Dedifferentiated amniotic fluid mesenchymal stem cell (primary cell): ENCODE data around the gene PIH1D1.
"Not testable (repeated sequence)": the region's sequence is repeated elsewhere in the genome, so short reads cannot be mapped to it uniquely, and the experiment has no call there.

Experiments used
- DNase-seq: peaks from one replicate; pipeline ENCODE4 v3.0.0-alpha.2; 2016; ENCODE audit errors: extremely low spot score

Gene PIH1D1

DNA sequence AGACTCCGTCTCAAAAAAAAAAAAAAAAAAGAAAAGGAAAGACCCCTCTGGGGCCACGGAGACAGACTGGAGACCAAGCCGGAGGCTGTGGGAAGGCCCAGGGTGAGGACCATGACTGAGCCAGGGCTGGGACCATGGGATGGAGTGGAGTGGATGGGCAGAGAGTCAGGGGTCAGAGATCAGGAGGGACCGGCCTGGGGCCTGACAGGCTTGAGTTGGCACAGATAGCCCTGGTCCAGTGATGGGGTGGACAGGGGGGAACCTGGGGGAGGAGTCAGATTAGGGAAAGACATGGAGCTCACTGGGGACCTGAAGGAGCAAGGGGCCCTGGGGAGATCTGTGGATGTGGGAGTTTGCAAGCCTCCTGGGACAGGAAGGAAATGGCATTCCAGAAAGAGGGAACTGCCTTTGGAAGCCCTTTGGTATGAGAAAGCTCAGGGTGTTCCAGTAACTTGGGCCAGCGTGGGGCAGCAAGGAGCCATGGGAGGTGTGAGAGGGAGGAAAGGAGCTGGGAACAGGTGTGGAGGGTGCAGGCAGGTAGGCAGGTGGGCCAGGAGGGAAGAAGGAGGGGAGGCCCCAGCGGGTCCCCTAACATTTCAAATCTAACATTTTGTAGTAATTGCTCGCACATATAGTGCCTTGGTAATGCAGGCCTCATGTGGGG, 29.5 kb upstream of the PIH1D1 start:
- DNase-seq, result no peak

DNA sequence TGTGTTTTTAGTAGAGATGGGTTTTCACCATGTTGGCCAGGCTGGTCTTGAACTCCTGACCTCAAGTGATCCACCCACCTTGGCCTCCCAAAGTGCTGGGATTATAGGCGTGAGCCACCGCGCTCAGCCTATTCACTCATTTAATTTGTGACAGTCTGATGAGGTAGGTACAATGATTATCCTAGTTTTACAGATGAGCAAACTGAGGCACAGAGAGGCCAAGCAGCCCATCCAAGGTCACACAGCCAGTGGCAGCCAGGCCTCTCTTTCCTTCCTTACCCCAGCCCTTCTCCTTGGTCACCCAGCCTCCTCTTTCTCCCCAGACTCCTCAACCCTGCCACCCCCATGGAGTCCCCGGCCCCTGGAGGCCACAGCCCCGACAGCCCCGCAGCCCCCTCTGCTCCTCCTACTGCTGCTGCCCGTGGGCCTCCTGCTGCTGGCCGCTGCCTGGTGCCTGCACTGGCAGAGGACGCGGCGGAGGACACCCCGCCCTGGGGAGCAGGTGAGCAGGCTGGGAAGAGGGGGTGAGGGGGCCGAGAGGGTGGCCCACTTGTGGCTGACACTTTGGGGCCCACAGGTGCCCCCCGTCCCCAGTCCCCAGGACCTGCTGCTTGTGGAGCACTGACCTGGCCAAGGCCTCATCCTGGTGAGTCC, 28.5 kb upstream of the PIH1D1 start:
- no peak for DNase-seq

DNA sequence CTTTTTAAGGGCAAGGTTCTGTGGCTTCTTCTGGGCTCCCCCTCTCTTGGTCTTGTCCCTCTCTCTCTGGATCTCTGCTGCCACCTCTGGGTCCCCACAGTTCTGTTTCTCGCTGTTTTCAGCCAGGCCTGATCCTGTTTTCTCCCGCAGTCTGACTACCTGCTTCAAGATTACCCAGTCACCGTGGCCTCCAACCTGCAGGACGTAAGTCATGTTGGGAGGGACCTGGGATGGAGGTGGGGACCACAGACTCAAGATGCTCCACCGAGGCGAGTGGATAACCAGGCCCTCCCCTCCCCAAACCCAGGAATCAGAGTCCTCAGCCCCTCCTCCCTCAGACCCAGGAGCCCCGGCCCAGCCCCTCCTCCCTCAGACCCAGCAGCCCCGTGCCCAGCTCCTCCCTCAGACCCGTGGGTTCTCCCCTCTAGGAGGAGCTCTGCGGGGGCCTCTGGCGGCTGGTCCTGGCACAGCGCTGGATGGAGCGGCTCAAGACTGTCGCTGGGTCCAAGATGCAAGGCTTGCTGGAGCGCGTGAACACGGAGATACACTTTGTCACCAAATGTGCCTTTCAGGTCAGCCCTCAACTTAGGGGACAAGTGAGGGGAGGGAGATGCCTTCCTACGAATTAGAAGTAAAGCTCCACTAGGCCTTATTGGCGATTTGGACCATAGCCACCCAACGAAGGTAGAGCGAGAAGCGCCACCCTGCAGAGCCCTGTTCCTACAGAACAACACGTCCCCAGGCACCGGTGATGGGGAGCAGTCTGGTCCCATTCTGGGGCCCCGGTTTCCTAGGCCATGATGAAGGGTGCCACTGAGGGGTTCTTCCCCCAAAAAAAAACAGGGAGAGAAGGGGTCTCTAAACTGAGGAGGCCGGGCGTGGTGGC, 24.6 kb upstream of the PIH1D1 start:
- no peak for DNase-seq

DNA sequence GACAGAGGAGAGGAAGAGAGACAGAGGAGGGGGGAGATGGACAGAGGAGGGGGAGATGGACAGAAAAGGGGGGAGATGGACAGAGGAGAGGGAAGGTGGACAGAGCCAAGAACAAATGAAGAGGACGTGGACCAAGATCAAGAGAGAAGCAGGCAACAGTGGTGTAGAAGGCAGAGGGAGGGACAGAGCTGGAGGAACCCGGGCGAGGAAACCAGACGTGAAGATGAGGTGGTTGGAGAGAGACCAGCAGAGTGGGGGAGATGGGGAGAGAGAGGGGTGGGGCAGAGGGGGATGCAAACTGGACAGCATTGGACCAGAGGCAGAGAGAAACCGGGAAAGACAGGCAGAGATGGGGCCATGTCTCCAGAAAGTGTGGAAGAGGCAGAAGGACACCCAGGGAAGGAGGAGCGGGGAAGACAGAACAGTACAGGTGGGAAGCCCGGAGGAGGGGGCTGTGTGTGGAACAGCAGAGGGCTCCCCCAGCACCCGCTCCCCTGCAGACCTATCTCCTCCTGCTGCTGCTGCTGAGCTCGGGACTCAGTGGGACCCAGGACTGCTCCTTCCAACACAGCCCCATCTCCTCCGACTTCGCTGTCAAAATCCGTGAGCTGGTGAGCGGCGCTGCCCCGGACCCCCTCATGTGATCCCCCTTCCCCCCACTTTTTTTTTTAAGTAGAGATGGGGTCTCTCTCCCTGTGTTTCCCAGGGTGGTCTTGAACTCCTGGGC, 23.7 kb upstream of the PIH1D1 start:
- no peak for DNase-seq

DNA sequence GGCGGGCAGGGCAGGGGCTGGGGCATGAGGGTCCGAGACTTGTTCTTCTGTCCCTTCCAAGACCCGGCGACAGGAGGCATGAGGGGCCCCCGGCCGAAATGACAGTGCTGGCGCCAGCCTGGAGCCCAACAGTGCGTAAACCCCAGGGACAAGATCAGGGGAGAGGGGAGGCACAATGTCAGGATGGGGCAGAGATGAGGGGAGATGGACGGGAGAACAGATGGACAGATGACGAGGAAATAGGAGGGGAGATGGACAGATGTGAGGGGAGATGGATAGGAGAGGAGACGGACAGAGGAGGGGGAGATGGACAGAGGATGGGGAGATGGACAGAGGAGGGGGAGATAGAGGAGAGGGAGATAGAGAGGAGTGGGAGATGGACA, 22.9 kb upstream of the PIH1D1 start:
- DNase-seq, result no peak

DNA sequence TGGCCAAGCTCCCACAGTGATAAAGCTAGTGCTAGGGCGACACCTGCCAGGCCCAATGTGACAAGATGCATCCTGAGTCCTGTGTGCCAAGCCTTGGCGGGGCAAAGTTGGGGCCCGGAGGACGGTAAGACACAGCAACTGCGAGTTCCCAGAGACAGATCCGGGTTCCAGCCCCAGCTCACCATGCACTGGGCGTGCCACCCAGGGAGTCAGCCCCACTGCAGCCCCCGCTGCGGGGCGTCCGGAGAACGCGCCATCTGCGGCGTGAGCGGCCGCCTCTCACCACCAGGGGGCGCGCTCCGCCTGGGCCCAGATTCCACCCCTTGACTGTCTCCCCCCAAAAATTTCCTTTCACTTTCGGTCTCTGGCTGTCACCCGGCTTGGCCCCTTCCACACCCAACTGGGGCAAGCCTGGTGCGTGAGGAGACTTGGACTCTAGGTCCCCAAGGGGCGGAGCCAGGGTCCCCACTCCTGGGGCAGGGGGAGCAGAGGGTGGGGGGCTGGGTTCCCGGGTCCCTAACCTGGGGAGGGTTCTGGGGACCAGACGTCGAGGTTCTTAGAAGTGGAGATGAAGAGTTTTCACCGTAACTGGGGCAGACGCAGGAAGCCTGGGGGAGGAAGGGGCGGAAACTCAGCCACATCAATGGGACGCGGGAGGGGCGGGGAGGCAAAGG, 22.4 kb upstream of the PIH1D1 start, which contains the start of gene FLT3LG:
Gene FLT3LG, plus strand, starts transcription at position 348 of the 674 bp plus-strand sequence. CDS start 425 bp downstream, outside the sequence.
- peak; percentile 82 for DNase-seq

DNA sequence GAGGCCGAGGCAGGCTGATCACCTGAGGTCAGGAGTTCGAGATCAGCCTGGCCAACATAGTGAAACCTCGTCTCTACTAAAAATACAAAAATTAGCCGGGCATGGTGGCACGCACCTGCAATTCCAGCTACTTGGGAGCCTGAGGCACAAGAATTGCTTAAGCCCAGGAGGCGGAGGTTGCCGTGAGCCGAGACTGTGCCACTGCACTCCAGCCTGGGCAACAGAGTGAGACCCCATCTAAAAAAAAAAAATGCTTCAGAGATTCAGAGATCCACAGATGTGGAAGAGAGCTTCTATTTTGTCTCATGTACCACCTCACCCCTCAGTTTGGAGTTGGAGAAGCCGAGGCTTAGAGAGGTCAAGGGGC, 21.9 kb upstream of the PIH1D1 start:
- not testable (repeated sequence) for DNase-seq

DNA sequence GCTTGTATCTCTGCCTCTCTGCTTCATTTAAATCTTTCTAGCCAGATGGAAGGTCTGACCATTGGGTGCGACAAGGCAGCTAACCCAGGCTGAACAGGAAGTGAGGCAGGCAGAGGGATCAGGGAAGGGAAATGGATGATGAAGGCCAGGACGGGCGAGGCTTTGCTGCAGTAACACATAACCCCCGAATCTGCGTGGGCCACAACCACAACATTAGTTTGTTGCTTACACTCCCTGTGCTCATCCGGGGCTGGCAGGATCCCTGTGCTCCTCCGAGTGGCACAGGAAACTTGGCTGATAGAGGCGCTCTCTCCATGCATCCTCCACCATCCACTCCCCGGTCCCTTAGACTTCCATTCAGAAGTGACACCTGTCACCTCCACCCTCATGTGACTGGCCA, 21.3 kb upstream of the PIH1D1 start:
- DNase-seq, result no peak

DNA sequence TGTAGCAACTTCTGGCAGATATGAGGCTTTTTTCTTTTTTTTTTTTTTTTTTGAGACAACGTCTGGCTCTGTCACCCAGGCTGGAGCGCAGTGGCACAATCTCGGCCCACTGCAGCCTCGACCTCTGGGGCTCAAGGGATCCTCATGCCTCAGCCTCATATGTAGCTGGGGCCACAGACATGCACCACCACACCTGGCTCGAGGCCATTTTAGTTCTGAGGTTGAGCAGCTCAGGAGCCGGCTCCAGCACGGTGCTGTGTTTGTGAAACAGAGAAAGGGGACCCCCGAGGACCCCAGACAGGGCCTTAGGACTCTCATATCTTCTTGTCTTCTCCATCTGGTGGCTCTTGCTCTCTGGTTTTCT, 19.0 kb upstream of the PIH1D1 start:
- DNase-seq, result no peak

DNA sequence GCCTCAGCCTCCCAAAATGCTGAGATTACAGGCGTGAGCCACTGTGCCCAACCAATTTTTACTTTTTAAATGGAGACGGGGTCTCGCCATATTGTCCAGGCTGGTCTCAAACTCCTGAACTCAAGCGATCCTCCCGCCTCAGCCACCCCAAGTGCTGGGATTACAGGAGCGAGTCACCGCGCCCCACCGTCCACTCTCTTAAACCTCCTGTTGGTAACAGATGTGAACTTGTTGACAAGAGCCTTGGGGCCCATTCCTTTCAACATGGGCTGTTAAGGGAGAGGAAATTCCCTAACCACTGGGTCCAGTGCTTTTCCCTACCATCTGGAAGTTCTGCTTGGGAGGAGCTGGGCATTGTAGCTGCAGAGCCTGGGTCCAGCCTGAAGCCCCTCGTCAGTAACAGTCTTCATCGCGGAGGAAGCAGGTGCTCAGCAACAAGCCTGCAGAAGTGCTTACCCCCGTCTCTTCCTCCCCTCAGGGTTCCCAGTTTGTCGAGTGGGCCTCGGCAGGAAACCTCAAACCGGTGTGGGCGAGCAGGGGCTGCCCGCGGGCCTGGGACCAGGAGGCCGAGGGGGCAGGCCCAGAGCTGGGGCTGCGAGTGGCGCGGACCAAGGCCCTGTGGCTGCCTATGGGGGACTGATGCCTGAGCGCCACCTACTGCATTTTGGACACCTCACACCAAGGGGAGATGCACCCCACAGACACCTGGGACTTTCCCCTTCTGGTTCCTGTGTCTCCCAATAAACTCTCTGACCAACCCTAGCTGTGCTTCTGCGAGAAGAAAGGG, 18.4 kb upstream of the PIH1D1 start:
- DNase-seq, result no peak

DNA sequence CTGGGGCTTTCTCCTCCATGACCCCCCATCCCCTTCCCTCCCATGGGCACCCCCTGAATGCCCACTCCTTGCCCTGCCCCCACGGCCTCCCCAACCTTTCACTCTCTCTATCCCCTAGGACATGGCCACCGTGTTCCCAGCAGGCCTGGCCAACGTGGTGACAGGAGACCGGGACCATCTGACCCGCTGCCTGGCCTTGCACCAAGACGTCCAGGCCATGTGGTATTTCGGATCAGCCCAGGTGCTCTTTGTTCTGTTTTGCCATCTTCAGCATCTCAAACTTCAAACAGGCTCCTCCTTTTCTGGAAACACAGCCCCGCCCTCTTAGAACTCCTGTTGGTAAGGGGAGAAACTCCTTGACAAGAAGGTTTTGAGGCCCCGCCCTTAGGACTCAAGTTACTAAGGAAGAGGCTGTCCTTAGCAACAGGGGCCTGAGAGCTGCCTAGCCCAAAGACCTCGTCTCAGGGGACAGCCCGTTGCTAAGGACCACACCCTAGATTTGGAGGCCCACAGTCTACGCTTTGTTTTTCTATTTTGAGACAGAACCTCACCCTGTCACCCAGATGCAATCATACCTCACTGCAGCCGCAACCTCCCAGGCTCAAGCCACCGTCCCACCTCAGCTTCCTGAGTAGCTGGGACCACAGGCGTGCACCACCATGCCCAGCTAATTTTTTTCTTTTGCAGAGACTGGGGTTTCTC, 17.3 kb upstream of the PIH1D1 start:
- peak; percentile 89 for DNase-seq

DNA sequence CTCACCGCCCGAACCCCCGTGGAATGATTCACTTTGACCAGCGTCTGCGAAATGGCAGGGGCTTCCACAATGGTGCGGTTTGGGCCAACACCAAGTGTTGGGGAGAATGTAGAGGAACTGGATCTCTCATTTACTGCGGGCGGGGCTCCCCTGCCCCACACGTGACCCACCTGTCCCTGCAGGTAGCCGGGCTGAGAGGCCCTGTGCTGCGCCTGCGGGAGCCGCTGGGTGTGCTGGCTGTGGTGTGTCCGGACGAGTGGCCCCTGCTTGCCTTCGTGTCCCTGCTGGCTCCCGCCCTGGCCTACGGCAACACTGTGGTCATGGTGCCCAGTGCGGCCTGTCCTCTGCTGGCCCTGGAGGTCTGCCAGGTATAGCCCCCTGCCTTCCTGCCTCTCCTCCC, 16.6 kb upstream of the PIH1D1 start:
- no peak for DNase-seq

DNA sequence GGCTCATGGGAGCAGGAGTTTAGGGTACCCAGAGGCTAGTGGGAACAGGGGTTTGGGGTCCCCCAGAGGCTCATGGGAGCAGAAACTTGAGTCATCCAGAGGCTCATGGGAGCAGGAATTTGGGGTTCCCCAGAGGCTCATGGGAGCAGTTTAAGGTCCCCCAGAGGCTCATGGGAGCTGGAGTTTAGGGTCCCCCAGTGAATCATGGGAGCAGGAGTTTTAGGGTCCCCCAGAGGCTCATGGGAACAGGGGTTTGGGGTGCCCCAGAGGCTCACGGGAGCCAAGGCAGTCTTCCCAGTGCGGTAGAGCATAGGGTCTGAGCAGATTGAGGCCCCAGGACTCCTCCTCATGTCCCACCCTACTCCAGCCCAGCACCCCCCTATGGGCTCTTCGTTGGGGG, 13.8 kb upstream of the PIH1D1 start:
- no peak for DNase-seq

DNA sequence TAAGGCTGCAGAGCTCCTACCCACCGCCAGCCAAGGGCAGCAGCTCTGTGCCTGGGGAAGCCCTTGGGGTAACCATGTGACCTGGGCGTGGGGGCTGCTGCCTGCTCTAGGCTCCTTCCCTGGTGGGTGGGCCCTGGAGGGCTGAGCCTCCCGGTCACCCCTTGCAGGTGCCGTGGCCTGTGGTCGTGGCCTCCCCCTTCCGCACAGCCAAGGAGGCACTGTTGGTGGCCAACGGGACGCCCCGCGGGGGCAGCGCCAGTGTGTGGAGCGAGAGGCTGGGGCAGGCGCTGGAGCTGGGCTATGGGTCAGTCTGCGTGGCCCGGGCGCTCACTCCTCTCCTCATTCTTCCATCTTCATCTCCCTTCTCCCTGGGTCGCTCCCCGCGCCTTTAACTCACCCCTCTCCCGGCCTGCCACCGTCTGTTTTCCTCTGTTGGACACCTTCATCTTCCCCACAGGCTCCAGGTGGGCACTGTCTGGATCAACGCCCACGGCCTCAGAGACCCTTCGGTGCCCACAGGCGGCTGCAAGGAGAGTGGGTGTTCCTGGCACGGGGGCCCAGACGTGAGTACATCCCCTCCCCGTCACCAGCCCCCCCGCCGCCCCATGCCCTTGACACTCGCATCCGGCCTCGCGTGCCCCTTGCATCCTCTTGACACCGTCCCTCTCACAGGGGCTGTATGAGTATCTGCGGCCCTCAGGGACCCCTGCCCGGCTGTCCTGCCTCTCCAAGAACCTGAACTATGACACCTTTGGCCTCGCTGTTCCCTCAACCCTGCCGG, 12.5 kb upstream of the PIH1D1 start:
- DNase-seq, result no peak

DNA sequence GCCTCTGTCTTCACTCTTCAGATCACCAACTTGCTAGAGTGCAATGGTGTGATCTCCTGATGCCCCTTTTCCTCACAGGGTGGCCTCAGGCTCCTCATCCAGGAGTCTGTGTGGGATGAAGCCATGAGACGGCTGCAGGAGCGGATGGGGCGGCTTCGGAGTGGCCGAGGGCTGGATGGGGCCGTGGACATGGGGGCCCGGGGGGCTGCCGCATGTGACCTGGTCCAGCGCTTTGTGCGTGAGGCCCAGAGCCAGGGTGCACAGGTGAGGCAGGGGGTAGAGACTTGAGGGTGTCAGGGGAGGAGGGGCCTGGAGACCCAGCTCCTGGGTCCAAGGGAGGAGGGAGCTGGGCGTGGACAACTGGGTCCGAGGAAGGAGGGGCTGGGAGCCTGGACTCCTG, 10.9 kb upstream of the PIH1D1 start:
- DNase-seq, result no peak

DNA sequence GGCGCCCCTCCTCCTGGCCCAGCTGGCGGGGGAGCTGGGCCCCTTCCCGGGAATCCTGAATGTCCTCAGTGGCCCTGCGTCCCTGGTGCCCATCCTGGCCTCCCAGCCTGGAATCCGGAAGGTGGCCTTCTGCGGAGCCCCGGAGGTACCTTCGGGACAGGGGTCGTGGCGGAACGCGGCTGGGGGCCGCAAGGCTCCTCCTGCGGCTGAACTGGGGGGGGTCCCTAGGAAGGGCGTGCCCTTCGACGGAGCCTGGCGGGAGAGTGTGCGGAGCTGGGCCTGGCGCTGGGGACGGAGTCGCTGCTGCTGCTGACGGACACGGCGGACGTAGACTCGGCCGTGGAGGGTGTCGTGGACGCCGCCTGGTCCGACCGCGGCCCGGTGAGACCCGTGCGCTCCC, 10.0 kb upstream of the PIH1D1 start:
- DNase-seq, result no peak

DNA sequence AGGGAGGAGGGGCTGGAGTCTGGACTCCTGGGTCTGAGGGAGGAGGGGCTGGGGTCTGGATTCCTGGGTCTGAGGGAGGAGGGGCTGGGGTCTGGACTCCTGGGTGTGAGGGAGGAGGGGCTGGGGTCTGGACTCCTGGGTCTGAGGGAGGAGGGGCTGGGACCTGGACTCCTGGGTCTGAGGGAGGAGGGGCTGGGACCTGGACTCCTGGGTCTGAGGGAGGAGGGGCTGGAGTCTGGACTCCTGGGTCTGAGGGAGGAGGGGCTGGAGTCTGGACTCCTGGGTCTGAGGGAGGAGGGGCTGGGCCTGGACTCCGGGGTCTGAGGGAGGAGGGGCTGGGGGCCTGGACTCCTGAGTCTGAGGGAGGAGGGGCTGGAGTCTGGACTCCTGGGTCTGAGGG, 9.5 kb upstream of the PIH1D1 start:
- DNase-seq, result not testable (repeated sequence)

DNA sequence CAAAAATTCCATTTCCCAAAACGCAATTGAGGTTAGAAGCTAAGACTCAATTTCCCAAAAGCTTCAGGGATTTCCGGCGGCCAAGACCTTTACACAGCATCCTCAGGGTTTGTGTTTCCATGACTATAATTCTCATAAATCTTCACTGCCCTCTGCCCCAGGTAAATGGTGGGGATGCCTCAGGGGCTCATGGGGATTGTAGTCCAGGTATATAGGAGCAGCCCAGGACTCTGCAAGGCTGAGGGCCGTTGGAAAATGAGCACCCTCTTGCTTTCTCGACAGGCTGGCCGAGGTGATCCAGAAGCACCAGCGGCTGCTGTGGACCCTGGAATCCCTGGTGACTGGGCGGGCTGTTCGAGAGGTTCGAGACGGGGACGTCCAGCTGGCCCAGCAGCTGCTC, 7.8 kb upstream of the PIH1D1 start:
- DNase-seq, result no peak

DNA sequence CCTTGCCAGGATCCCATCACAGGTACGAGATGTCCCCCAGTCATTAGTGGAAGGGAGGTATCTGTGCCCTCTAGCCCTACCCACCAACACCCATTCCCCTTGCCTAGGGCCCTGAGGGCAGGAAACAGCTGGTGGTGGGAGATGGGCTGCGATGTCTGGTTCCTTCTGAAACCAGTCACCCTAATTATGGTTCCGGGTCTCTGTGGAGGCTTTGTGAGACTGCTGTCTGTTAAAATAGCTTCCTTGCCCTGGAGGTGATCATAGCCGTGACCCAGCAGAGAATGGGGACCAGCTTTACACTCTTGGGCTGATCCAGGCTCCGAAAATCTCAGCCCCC, 6.9 kb upstream of the PIH1D1 start:
- DNase-seq, result no peak

DNA sequence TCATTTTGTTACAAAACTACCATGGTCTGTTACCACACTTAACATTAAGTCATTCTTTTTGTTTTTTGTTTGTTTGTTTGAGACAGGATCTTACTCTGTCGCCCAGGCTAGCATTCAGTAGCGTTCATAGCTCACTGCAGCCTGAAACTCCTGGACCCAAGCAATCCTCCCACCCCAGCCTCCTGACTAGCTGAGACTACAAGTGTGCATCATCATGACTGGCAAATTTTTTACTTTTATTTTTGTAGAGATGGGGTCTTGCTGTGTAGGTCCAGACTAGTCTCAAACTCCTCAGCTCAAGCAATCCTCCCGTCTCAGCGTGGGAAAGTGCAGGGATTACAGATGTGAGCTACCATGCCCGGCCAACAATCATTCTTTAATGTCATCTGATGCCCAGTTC, 4.7 kb upstream of the PIH1D1 start:
- DNase-seq, result peak; percentile 31
